Measurements from ENCODE around the gene HYAL1.

Gene HYAL1

DNA sequence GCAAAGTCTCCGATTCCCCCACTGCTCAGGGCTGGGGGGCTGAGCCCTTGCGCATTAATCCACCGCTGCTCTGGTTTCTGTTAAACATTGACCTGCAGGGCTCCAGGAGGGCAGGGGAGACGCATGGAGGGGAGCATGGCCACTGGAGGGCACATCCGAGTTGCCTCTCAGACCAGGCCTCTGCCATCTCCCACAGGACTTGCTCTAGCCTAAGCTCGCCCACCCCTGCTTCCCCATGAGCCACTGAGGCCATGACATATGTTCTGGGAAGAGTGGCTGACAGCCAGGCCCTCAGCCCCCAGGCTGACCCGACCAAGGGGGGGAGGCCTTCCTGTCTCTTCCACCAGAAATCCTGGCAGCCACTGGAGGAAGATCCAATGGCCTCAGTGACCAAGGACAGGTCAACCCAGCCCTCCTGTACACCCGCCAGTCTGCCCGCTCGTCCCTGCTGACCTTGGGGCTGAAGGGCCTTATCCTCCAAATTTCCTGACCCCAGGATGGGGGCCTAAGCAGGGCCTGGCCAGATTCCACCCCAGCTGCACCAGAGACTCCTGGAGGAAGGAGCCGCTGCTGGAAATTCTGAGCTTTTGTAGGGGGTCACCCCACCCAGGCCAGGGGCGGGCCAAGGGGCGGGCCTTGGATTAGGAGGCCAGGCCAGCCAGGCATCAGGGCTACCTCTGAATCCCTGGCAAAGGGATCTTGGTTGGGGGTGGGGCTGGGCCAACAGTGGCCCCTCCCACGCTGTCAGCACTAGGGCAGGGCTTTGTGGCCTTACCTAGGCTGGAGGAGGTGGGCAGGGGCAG lies at the start of gene HYAL1:
TSS of gene HYAL1 (minus strand) at position 562 of the 803 bp plus-strand sequence. CDS start 618 bp downstream, outside the sequence.
- DNase-seq (ENCODE audit: low read depth, low spot score): no peak

GRCh38 chr3:50352781-50353180 lies 49.4 kb upstream of the HYAL1 start:
- peak; percentile 25 for DNase-seq (ENCODE audit: low read depth, low spot score)

- DNase-seq (ENCODE audit: low read depth, low spot score): no peak
Observed at GRCh38 chr3:50351323-50351697, 47.9 kb upstream of the HYAL1 start.

GRCh38 chr3:50350527-50351322 lies 47.4 kb upstream of the HYAL1 start, which contains the start of the genes CYB561D2 and NPRL2:
TSS of gene CYB561D2 (plus strand) at chr3:50350862. CDS start at chr3:50351434, 572 bp downstream.
TSS of gene NPRL2 (minus strand) at chr3:50350775. CDS start at chr3:50350652, 123 bp downstream.
- peak; percentile 97 for DNase-seq (ENCODE audit: low read depth, low spot score)

DNA sequence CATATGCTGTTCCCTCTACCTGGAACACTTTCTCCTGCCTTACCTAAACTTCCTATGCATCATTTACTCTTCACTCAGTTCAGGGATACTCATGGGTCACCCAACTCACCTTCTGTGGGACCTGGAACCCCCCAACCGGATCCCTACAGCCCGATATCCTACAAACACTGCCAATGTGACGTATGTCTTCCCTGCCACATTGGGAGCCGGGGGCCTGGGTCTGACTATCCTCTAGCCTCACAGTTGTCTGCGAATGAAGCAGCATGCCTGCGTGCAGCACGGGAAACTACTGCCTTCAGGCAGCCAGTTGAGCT lies 46.8 kb upstream of the HYAL1 start:
- DNase-seq (ENCODE audit: low read depth, low spot score): no peak

- DNase-seq (ENCODE audit: low read depth, low spot score): peak; percentile 87
Observed at GRCh38 chr3:50347187-50347813, 43.9 kb upstream of the HYAL1 start.

DNA sequence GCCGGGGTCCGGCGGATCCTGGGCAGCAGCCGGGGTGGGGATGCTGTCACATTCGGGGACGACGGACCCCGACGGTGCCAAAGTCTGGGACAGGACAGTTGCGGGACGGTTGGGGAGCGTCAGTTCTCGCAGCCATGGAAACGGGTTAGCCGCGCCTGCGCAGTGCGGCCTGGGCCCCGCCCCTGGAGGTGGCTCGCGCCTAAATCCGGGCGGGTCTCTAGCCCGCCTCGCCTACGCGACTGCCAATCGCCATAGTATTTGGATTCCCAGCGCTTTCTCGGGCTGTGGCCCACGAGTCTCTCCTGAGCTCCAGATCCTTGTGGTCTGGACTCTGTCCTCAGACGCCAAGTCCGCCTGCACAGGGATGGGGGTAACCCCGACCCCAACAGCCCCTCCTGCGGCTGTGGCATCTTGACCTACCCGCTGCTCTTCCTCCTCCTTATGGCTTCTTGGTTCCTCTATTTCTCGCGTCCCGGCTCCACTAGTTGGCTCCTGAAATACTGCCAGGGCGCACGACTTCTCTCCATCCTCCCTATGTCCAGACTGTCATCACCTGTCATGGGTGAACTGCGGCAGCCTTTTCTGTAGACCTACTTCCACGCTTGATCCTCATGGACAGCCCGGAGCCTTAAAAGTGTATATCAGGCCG lies 42.3 kb upstream of the HYAL1 start, which contains the start of gene ZMYND10:
TSS of gene ZMYND10 (minus strand) at position 147 of the 649 bp plus-strand sequence. CDS start 153 bp downstream, outside the sequence.
- peak; percentile 65 for DNase-seq (ENCODE audit: low read depth, low spot score)

- DNase-seq (ENCODE audit: low read depth, low spot score): no peak
Observed at GRCh38 chr3:50345008-50345407, 41.6 kb upstream of the HYAL1 start.

- DNase-seq (ENCODE audit: low read depth, low spot score): no peak
Observed at GRCh38 chr3:50342813-50343633, 39.6 kb upstream of the HYAL1 start.

DNA sequence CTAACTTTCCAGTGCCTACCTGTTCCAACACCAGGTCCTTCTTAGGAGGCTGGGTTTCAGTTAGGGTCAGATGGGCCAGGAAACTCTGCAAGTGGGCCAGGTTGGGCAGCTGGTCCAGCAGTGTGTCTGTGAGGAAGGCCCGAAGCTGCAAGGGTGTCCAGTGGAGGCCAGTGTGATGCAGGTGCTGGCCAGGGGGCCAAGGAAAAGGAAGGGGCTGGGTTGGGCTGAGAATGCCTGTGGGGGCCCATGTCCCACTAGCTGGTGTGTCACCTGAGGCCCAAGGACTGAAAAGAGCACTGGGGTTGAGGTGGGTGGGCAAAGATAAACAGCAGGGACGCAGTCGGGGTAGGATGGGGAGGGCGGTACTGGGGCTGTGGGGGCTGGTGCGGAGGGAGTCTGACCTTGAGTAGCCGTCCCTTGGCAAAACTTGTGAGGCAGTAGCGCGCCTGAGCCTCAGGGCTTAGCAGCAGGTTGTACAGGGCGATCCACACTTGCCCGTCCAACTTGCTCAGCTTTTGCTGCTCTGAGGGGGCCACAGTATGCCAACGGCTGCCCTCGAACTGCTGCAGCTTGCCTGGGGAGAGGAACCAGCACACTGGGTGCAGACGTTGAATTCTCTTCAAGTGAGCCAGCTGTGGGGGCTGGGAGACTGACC lies 38.7 kb upstream of the HYAL1 start:
- DNase-seq (ENCODE audit: low read depth, low spot score): no peak

DNA sequence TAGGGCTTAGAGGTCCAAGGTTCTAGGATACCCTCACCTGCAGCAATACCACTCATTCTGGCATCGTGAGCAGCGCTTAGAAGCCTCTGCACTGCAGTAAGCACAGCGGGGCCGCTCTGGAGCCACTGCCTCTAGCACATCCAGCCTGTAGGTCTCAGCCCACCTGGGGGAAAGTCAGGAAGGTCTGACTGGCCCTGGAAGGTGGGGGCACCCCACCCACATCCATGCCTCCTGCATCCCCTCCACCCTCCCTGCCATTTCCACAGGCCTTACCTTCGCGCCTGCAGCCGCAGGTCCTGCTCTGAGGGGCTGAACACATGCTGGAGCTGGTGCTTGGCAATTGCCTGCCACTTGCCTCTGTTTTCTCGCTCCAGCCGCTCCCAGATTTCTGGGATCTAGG lies 38.2 kb upstream of the HYAL1 start:
- DNase-seq (ENCODE audit: low read depth, low spot score): no peak

- no peak for DNase-seq (ENCODE audit: low read depth, low spot score)
Observed at GRCh38 chr3:50340448-50341329, 37.3 kb upstream of the HYAL1 start, which contains the start of gene RASSF1. TSS of gene RASSF1 (minus strand) at chr3:50340836. CDS start at chr3:50340805, 31 bp downstream.

- DNase-seq (ENCODE audit: low read depth, low spot score): no peak
Observed at GRCh38 chr3:50340147-50340447, 36.7 kb upstream of the HYAL1 start.

DNA sequence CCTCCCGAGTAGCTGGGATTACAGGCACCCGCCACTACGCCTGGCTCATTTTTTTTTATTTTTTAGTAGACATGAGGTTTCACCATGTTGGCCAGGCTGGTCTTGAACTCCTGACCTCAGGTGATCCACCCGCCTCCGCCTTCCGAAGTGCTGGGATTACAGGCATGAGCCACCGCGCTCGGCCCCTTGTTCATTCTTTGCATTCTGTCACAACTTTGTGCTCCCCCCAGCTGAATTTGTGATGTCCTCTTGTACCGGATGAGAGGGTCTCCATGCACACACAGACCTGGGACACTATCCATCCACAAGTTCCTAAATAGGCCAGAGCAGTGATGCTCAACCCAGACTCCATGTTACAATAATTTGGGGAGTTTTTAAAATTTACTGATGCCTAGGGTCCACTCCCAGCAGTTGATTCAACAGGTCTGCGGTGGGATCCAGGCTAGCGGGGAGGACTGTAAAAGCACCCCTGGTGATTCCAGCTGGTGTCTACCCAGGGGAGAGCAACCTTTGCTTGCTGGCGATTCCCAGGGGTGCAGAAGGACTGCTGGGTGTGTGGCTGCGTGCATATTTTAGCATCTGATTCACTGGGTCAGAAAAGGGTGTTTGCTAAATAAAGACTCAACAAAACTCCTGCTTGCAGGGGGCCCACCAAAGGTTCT lies 36.2 kb upstream of the HYAL1 start:
- no peak for DNase-seq (ENCODE audit: low read depth, low spot score)

DNA sequence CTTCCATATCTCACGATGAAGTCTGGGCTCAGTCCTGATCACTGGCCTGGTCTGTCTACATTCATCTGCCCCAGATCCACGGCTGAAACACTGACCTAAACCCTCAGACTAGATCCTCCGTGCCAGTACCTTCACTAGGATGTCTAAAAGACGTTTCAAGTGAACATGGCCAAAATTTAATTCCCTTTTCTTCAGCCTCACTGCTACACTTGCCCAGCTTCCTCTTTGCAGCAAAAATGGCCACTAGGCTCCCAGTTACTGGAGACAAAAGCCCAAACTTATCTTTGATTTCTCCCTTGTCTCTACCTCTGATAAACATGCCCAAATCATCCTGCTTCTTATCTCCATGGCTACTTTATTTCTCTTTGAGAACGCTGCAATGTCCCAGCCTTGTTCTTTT lies 35.6 kb upstream of the HYAL1 start:
- no peak for DNase-seq (ENCODE audit: low read depth, low spot score)

- peak; percentile 100 for DNase-seq (ENCODE audit: low read depth, low spot score)
Observed at GRCh38 chr3:50337175-50337861, 33.9 kb upstream of the HYAL1 start.

GRCh38 chr3:50336452-50337174 lies 33.2 kb upstream of the HYAL1 start:
- no peak for DNase-seq (ENCODE audit: low read depth, low spot score)

All from astrocyte of the hippocampus (primary cell).